Kidney epithelial cell (primary cell): ENCODE results near the gene ITPK1. TPM values are rescaled to one million over a fixed set of nuclear protein-coding genes. Genes with fewer than 3 reads are reported as not detected.

Experiments used
- DNase-seq: peaks from one replicate; pipeline ENCODE4 v3.0.0-alpha.2; 2010; ENCODE audit warnings: low read depth
- H3K27me3 ChIP-seq: 2 replicates; pipeline ENCODE4 v1.6.0; 2011; ENCODE audit warnings: low read length; ENCODE audit not compliant: control insufficient read depth, insufficient read depth
- H3K36me3 ChIP-seq: 2 replicates; pipeline ENCODE4 v1.5.1; 2011; ENCODE audit warnings: low read length; ENCODE audit not compliant: control insufficient read depth, insufficient read depth
- H3K4me3 ChIP-seq: 2 replicates; pipeline ENCODE4 v1.5.1; 2011; ENCODE audit warnings: low read depth, mild to moderate bottlenecking, control low read depth, low read length
- total RNA-seq: library from RNA; depleted of rRNA; stranded (reverse); fragments of >200 nt; gene quantifications from 2 replicates; pipeline ENCODE4 v1.2.3, GENCODE V29; 2015
- TF ChIP-seq, protein P1 (sequence below): IDR thresholded peaks from 2 replicates; pipeline ENCODE4 v1.5.1; 2011; ENCODE audit warnings: mild to moderate bottlenecking, moderate library complexity, low read length, control low read depth, inconsistent platforms; ENCODE audit not compliant: insufficient read depth, poor library complexity, severe bottlenecking

The ITPK1 gene
- total RNA-seq, 1 donor from 2014 or later: 21.3 TPM

GRCh38 chr14:93036652-93037345 is 78.9 kb downstream of the ITPK1 start:
- Histone ChIP-seq H3K4me3 (no peak overlapping the region), H3K36me3 (no peaks in the 10 kb centered on the region), H3K27me3 (no peaks in the 10 kb centered on the region)
- TF ChIP-seq, protein P1, sequence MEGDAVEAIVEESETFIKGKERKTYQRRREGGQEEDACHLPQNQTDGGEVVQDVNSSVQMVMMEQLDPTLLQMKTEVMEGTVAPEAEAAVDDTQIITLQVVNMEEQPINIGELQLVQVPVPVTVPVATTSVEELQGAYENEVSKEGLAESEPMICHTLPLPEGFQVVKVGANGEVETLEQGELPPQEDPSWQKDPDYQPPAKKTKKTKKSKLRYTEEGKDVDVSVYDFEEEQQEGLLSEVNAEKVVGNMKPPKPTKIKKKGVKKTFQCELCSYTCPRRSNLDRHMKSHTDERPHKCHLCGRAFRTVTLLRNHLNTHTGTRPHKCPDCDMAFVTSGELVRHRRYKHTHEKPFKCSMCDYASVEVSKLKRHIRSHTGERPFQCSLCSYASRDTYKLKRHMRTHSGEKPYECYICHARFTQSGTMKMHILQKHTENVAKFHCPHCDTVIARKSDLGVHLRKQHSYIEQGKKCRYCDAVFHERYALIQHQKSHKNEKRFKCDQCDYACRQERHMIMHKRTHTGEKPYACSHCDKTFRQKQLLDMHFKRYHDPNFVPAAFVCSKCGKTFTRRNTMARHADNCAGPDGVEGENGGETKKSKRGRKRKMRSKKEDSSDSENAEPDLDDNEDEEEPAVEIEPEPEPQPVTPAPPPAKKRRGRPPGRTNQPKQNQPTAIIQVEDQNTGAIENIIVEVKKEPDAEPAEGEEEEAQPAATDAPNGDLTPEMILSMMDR: no peak
- no peak for DNase-seq

DNA sequence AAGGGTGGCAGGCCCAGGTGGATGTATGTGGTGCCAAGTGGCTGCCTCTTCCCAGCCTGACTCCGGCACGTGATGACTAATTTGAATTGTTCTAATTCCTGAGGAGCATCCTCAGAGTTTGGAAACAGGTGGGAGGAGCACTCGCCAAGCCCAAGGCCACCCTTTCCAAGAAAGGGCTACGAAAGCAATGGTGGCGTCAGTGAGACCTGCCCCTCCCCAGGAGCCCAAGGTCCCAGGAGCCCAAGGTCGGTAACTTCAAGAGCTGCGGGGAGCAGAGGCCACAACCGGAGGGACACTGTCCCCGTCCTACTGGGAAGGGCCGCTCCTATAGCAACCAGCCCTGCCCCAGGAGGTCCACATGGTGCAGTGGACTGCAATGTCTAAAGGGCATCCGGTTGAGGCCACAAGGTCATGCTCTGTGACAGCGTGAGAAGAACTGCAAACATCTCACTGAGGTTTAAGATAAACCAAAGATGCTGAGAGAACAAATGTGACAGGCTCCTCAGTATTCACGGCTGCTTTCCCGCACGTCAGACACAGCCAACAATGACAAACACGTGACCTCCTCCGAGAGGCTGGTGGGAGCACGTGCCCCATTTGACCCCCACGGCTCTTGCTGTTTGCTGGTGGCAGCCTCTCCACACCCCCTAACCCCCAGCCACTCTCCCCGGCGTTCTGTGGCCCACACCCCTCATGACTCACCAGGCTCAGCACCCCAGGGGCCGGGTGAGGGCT is 79.6 kb downstream of the ITPK1 start:
- Histone ChIP-seq H3K27me3 (no peaks in the 10 kb centered on the region), H3K4me3 (no peak overlapping the region), H3K36me3 (no peaks in the 10 kb centered on the region)
- TF ChIP-seq, protein P1: no peak
- no peak for DNase-seq

DNA sequence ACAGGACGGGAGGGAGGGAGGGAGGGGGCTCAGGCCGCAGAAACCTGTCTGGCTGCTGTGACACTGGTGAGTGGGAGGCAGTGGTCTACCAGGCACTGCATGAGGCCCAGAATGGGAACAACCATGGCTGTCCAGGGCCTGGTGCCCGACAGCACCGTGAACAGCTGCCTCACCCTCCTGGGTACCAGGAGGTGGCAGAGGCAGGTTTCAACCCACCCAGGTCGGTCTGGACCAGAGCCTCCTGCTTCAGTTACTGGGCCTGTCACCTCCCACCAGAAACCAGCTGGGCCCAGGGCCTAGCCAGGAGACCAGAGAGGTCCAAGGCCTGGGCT is 80.2 kb downstream of the ITPK1 start:
- TF ChIP-seq, protein P1: no peak
- no peak overlapping the region for H3K4me3 ChIP-seq
- no peak for DNase-seq
- H3K27me3 ChIP-seq: no peaks in the 10 kb centered on the region
- H3K36me3 ChIP-seq: no peaks in the 10 kb centered on the region

GRCh38 chr14:93034671-93034994 is 81.1 kb downstream of the ITPK1 start:
- H3K36me3 ChIP-seq: no peaks in the 10 kb centered on the region
- no peak for DNase-seq
- H3K4me3 ChIP-seq: no peak overlapping the region
- H3K27me3 ChIP-seq: no peaks in the 10 kb centered on the region
- TF ChIP-seq, protein P1: no peak

GRCh38 chr14:93033983-93034670 is 81.6 kb downstream of the ITPK1 start:
- TF ChIP-seq, protein P1: peak; percentile 54
- DNase-seq: no peak
- no peaks in the 10 kb centered on the region for H3K27me3 ChIP-seq
- H3K36me3 ChIP-seq: no peaks in the 10 kb centered on the region
- H3K4me3 ChIP-seq: no peak overlapping the region
